SU-DHL-6 (cell line): Measurements from ENCODE around the gene XIRP1.

Source experiments
- H2AFZ ChIP-seq: fragments of 200-600 bp; sonication (generic); 2 replicates; pipeline ENCODE4 v1.6.1; 2014; ENCODE audit warnings: low read depth, mild to moderate bottlenecking, moderate library complexity, mixed read lengths, antibody characterized with exemption, low read length; ENCODE audit not compliant: severe bottlenecking
- H3F3A ChIP-seq: fragments of 200-600 bp; shearing (Covaris generic); 2 replicates; pipeline ENCODE4 v1.6.0; 2016; ENCODE audit warnings: antibody characterized with exemption, mild to moderate bottlenecking; ENCODE audit not compliant: insufficient read depth
- H3K27ac ChIP-seq: fragments of 200-600 bp; sonication (generic); 2 replicates; pipeline ENCODE4 v1.5.1; 2016; ENCODE audit warnings: low read depth, mild to moderate bottlenecking, low read length, moderate library complexity, mixed read lengths
- H3K27me3 ChIP-seq: fragments of 200-600 bp; sonication (generic), shearing (Covaris generic); 2 replicates; pipeline ENCODE4 v1.6.0; 2014; ENCODE audit warnings: mild to moderate bottlenecking, low read length
- H3K36me3 ChIP-seq: fragments of 200-600 bp; sonication (generic); 2 replicates; pipeline ENCODE4 v1.6.1; 2014; ENCODE audit warnings: mild to moderate bottlenecking, low read length, mixed read lengths
- H3K4me2 ChIP-seq: fragments of 300-600, 200-600 bp; shearing (Covaris generic), sonication (generic); 2 replicates; pipeline ENCODE4 v1.6.0; 2014; ENCODE audit warnings: low read length, low read depth, mild to moderate bottlenecking; ENCODE audit not compliant: poor library complexity, severe bottlenecking
- H3K4me3 ChIP-seq: fragments of 200-600 bp; sonication (generic); 2 replicates; pipeline ENCODE4 v1.5.1; 2014; ENCODE audit warnings: antibody characterized with exemption, low read length, mild to moderate bottlenecking, mixed read lengths; ENCODE audit not compliant: insufficient read depth, poor library complexity, severe bottlenecking
- H3K79me2 ChIP-seq: fragments of 200-600 bp; sonication (generic); 2 replicates; pipeline ENCODE4 v1.6.1; 2014; ENCODE audit warnings: mild to moderate bottlenecking, low read length, moderate library complexity; ENCODE audit not compliant: insufficient read depth
- H3K9ac ChIP-seq: fragments of 200-600 bp; sonication (generic); 2 replicates; pipeline ENCODE4 v1.7.0; 2014; ENCODE audit warnings: mild to moderate bottlenecking, low read length
- H3K9me2 ChIP-seq: fragments of 200-600 bp; sonication (generic); replicated peaks from 2 replicates; pipeline ENCODE4 v1.6.1; 2014; ENCODE audit warnings: low read length; ENCODE audit not compliant: insufficient read depth
- H3K9me3 ChIP-seq: fragments of 200-600 bp; sonication (generic); 2 replicates; pipeline ENCODE4 v1.6.1; 2014; ENCODE audit warnings: low read length, mixed read lengths; ENCODE audit not compliant: insufficient read depth
- H4K20me1 ChIP-seq: fragments of 200-600 bp; sonication (generic); 2 replicates; pipeline ENCODE4 v1.6.1; 2014; ENCODE audit warnings: low read depth, mild to moderate bottlenecking, antibody characterized with exemption, low read length, moderate library complexity, mixed read lengths
- CTCF ChIP-seq: fragments of 200-600 bp; sonication (generic); IDR thresholded peaks from one replicate; pipeline ENCODE4 v1.5.1; 2017; ENCODE audit warnings: antibody characterized with exemption, mild to moderate bottlenecking, low read length, moderate library complexity; ENCODE audit not compliant: insufficient read depth, poor library complexity, severe bottlenecking
- EZH2phosphoT487 ChIP-seq: fragments of 200-600 bp; sonication (generic), shearing (Covaris generic); conservative IDR thresholded peaks from 2 replicates; pipeline ENCODE4 v1.6.1; 2018; ENCODE audit warnings: mild to moderate bottlenecking, antibody characterized with exemption, low read length, moderate library complexity, mixed read lengths

The XIRP1 gene

GRCh38 chr3:39187372-39188155 lies 4.8 kb downstream of the XIRP1 start:
- no peaks in the 10 kb centered on the region for H3K9me2 ChIP-seq
- H3K27me3 ChIP-seq: no peaks in the 10 kb centered on the region
- no peaks in the 10 kb centered on the region for H3K9me3 ChIP-seq
- no peaks in the 10 kb centered on the region for H3K36me3 ChIP-seq
- H3K4me2 ChIP-seq: no peak overlapping the region
- no peak overlapping the region for H3K9ac ChIP-seq
- TF ChIP-seq EZH2phosphoT487: no peak
- TF ChIP-seq CTCF: no peak
- no peaks in the 10 kb centered on the region for H3F3A ChIP-seq
- H3K79me2 ChIP-seq: no peaks in the 10 kb centered on the region
- H3K27ac ChIP-seq: no peak overlapping the region
- H2AFZ ChIP-seq: no peak overlapping the region
- no peak overlapping the region for H3K4me3 ChIP-seq
- no peaks in the 10 kb centered on the region for H4K20me1 ChIP-seq

- Histone ChIP-seq H3K9ac (no peak overlapping the region), H3K9me3 (no peaks in the 10 kb centered on the region), H3K9me2 (no peaks in the 10 kb centered on the region), H4K20me1 (no peaks in the 10 kb centered on the region), H3F3A (no peaks in the 10 kb centered on the region), H3K36me3 (no peaks in the 10 kb centered on the region), H3K79me2 (no peaks in the 10 kb centered on the region), H3K4me3 (no peak overlapping the region), H3K27me3 (no peaks in the 10 kb centered on the region), H3K4me2 (no peak overlapping the region), H2AFZ (no peak overlapping the region), H3K27ac (no peak overlapping the region)
- TF ChIP-seq EZH2phosphoT487: no peak
Observed at GRCh38 chr3:39186692-39187151, 5.7 kb downstream of the XIRP1 start.

GRCh38 chr3:39185959-39186691 lies 6.3 kb downstream of the XIRP1 start:
- no peak overlapping the region for H3K9ac ChIP-seq
- H3K36me3 ChIP-seq: no peaks in the 10 kb centered on the region
- H3K9me2 ChIP-seq: no peaks in the 10 kb centered on the region
- H3K79me2 ChIP-seq: no peaks in the 10 kb centered on the region
- no peaks in the 10 kb centered on the region for H3K27me3 ChIP-seq
- TF ChIP-seq CTCF (no peak), EZH2phosphoT487 (no peak)
- H2AFZ ChIP-seq: no peak overlapping the region
- H3K27ac ChIP-seq: no peak overlapping the region
- no peak overlapping the region for H3K4me3 ChIP-seq
- peaks cover 3% of the 10 kb centered on the region; the same call in 1 of the 2 replicates for H3F3A ChIP-seq
- H4K20me1 ChIP-seq: no peaks in the 10 kb centered on the region
- H3K9me3 ChIP-seq: no peaks in the 10 kb centered on the region
- no peak overlapping the region for H3K4me2 ChIP-seq
